Small intestine (tissue), 7 donors: ENCODE data around the gene MTHFD2L. TPM values are rescaled to one million over a fixed set of nuclear protein-coding genes. Genes with fewer than 3 reads are reported as not detected.

Source experiments
- DNase-seq, 2 donors: peaks; one replicate each; pipeline versions ENCODE4 v3.0.0 to v3.0.0-alpha.2; 2013
- FAIRE-seq: peaks from 2 replicates; lab custom pipeline; 2012; peaks lifted over from hg19 to GRCh38; lab: Jason Lieb, UNC
- H3K27ac ChIP-seq, 3 donors: one replicate each; pipeline ENCODE4 v1.5.1; 2013; ENCODE audit warnings: low read length in 2 of 3, mild to moderate bottlenecking in 2 of 3, control low read depth in 1 of 3, inconsistent platforms in 1 of 3, low read depth in 1 of 3, moderate library complexity in 1 of 3
- H3K27me3 ChIP-seq, 3 donors: one replicate each; pipeline ENCODE4 v1.6.1; 2013; ENCODE audit warnings: low read length in 3 of 3, inconsistent platforms in 1 of 3; ENCODE audit not compliant: control insufficient read depth in 3 of 3, insufficient read depth in 3 of 3
- H3K36me3 ChIP-seq, 3 donors: one replicate each; pipeline ENCODE4 v1.6.1; 2013; ENCODE audit warnings: low read length in 3 of 3, inconsistent platforms in 1 of 3, low read depth in 1 of 3, mild to moderate bottlenecking in 1 of 3, moderate library complexity in 1 of 3; ENCODE audit not compliant: control insufficient read depth in 3 of 3, insufficient read depth in 2 of 3
- H3K4me1 ChIP-seq, 3 donors: one replicate each; pipeline ENCODE4 v1.6.1; 2013; ENCODE audit warnings: low read length in 2 of 3, inconsistent platforms in 1 of 3, low read depth in 1 of 3, mild to moderate bottlenecking in 1 of 3, moderate library complexity in 1 of 3; ENCODE audit not compliant: control insufficient read depth in 3 of 3, insufficient read depth in 2 of 3
- H3K4me3 ChIP-seq, 3 donors: one replicate each; pipeline ENCODE4 v1.5.1; 2013; ENCODE audit warnings: low read length in 3 of 3, control low read depth in 1 of 3, inconsistent platforms in 1 of 3, low read depth in 1 of 3, mild to moderate bottlenecking in 1 of 3, moderate library complexity in 1 of 3
- H3K9me3 ChIP-seq, 2 donors: one replicate each; pipeline ENCODE4 v1.6.1; 2013; ENCODE audit warnings: low read depth in 1 of 2, low read length in 1 of 2; ENCODE audit not compliant: control insufficient read depth in 2 of 2, insufficient read depth in 1 of 2
- WGBS, 3 donors: extraction: QIAGEN DNeasy Blood & Tissue Kit; methylation state at CpG; one replicate each; pipeline ENCODE4 v1.1.7; 2013; 5-methylcytosine and 5-hydroxymethylcytosine counted together
- polyA plus RNA-seq, 4 donors: library from polyadenylated mRNA; stranded (reverse) in 3 of 4; unstranded in 1 of 4; fragments of 200-250 nt in 3 of 4; fragments of 120-200 nt in 1 of 4; gene quantifications; one replicate each; pipeline versions ENCODE4 v1.2.1 to v1.2.3, GENCODE V29; 2013
- donor health status: healthy with polysubstance abuse.
- donor health status: control.
- donor health status: control.
- donor health status: Bipolar disorder and iron deficiency.
- donor health status: healthy.

The MTHFD2L gene
- polyA plus RNA-seq, 4 donors = 4.1 to 14.7 (median 6.6) TPM

DNA sequence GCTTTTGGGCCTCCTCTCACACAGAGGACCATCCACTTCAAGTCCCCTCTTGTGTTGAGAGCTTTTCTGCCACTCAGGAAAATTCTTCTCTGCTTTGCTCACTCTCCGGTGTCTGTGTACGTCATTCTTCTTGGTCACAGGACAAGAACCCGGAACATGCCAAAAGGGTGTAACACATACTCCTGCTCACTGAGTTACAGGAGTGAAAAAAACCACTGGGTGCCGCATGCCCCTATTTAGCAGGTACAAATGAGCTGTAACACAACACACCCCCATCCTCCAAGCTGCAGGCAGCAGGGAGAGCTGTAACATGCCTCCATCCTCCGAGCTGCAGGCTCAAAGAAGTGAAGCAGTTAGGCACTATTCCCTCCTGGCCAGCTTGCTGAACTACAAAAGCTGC, 45.9 kb upstream of the MTHFD2L start:
- DNase-seq (peak in 1 of 2 donors; percentile 14), FAIRE-seq (no peak)
- Histone ChIP-seq H3K36me3 (no peaks in the 10 kb centered on the region), H3K4me3 (no peak overlapping the region), H3K9me3 (no peaks in the 10 kb centered on the region), H3K27ac (no peak overlapping the region), H3K4me1 (peaks cover 3 to 35% (median 10%) of the 10 kb centered on the region in 3 donors), H3K27me3 (no peaks in the 10 kb centered on the region)
- WGBS, 3 donors = 83 to 91% (median 83%) methylated on average over 5 of the region's 5 CpGs

DNA sequence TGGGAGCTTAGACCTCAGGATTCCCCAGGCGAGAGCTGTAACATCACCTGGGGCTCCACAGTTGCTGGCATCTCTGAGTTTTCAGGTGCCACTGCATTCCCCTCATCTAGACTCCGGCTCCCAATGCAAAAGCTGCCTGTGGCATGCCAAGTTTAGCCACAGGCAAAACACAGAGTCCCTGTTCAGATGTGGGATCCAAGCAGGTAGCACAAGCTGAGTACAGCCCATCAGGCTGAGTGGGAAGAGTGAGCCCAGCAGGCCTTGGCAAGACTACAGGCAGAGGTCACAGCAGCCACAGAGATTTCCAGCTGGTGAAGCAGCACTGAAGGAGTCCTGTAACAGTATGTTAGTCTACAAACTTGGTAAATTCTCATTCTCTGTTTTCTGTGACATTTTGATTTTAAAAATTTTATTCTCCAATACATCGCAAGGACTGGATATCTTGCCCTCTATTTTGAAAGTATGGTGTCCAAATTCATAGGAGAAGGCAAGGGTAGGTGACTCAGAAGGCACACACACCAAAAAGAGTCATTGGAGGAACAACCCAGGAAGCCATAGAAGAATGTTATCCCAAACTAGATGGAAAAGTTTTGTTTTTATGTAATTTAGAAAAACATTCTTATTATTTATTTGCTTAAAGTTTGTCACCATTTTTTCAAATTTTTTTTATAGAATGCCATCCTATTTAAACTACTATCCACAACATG, 45.4 kb upstream of the MTHFD2L start:
- Histone ChIP-seq H3K4me1 (peaks cover 3 to 40% (median 15%) of the 10 kb centered on the region in 3 donors), H3K36me3 (no peaks in the 10 kb centered on the region), H3K9me3 (no peaks in the 10 kb centered on the region), H3K4me3 (no peak overlapping the region), H3K27me3 (no peaks in the 10 kb centered on the region), H3K27ac (no peak overlapping the region)
- WGBS, 3 donors = 90 to 93% (median 91%) methylated on average over 3 of the region's 3 CpGs
- FAIRE-seq = no peak
- DNase-seq = no peak

DNA sequence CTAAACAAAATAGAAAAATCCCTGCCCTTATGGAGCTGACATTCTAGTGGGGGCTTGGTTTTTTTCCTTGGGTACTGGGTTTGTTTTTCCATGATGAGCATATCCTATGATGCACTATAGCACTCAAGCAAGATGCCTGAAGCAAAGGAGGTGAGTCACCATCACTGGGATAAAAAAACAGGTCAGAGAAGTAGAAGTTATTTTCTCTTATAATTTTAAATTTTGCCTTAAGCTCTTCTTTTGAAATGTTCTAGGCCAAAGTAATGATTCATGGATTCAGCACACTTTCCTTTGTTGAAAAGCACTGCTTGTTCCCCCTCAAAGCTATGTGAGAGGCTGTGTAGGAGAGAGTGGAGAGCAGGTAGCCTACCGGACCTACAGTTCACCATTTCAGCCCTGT, 43.7 kb upstream of the MTHFD2L start:
- no peak for FAIRE-seq
- no peak overlapping the region for H3K27ac ChIP-seq
- 93 to 100% (median 95%) methylated on average over 1 of the region's 1 CpG for WGBS, 3 donors

DNA sequence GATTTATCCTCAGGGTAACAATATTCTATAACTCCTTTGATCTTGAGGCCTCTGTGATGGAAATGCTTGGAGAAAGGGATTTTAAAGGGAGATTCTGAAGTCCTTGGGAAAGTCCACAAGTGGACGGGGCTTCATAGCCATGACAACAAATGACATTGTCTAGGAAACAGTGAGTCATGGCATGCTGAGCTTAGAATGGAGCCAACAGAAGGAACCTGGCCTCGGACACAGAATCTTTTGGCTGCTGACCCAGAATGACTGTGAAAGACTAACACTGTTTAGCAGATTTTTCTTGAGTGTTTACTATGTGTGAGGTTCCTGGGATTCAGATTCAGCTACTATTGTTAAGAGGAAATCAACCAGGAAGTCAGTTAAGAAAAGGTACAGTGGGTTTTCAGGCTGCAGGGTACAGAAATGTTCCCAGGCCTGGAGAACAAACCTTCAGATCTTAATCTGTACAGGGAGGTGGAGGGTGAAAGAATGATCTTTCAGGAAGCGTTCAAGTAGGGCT, 40.8 kb upstream of the MTHFD2L start:
- peak overlapping the region in 2 of 3 donors; percentile 52 to 66 for H3K27ac ChIP-seq
- no peaks in the 10 kb centered on the region for H3K27me3 ChIP-seq
- peaks cover 0 to 15% (median 5%) of the 10 kb centered on the region in 3 donors for H3K4me1 ChIP-seq
- no peak overlapping the region for H3K4me3 ChIP-seq
- 18 to 34% (median 23%) methylated on average over 3 of the region's 3 CpGs for WGBS, 3 donors
- no peak for FAIRE-seq
- H3K36me3 ChIP-seq = no peaks in the 10 kb centered on the region
- peak; percentile 53 to 79 for DNase-seq
- H3K9me3 ChIP-seq = peaks cover 0 to 3% of the 10 kb centered on the region in 2 donors

More for the DNA sequence above, 43.7 kb upstream of the MTHFD2L start:
- Histone ChIP-seq H3K9me3 (no peaks in the 10 kb centered on the region), H3K4me3 (no peak overlapping the region), H3K27me3 (no peaks in the 10 kb centered on the region), H3K4me1 (peaks cover under 1 to 27% (median 11%) of the 10 kb centered on the region in 3 donors), H3K36me3 (no peaks in the 10 kb centered on the region)
- DNase-seq = no peak

DNA sequence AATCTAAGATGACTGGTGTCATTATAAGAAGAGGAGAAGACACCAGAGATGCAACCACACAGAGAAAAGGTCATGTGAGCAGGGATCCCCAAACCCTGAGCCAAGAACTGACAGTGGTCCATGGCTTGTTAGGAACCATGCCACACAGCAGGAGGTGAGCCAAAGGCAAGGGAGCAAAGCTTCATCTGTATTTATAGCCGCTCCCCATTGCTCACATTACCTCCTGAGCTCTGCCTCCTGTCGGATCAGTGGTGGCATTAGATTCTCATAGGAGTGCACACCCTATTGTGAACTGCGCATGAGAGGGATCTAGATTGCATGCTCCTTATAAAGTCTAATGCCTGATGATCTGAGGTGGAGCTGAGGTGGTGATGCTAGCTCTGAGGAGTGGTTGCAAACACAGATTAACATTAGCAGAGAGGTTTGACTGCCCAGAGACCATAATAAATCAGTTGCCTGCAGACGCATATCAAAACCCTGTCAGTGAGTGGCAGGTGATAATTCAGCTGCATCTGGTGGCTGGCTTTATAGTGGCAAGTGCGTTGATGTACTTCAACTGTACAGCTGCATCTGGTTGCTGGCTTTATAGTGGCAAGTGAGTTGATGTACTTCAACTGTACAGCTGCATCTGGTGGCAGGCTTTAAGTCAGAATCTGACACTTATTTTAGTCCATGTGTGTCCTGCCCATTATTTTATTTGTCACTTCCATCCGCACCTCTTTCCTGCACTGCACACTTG, 39.1 kb upstream of the MTHFD2L start:
- 80 to 92% (median 83%) methylated on average over 6 of the region's 6 CpGs for WGBS, 3 donors
- no peak overlapping the region for H3K27ac ChIP-seq
- DNase-seq (no peak), FAIRE-seq (no peak)
- H3K9me3 ChIP-seq = peaks cover 0 to 7% of the 10 kb centered on the region in 2 donors
- peaks cover 0 to 15% (median 5%) of the 10 kb centered on the region in 3 donors for H3K4me1 ChIP-seq
- H3K27me3 ChIP-seq = no peaks in the 10 kb centered on the region
- H3K36me3 ChIP-seq = no peaks in the 10 kb centered on the region
- no peak overlapping the region for H3K4me3 ChIP-seq

DNA sequence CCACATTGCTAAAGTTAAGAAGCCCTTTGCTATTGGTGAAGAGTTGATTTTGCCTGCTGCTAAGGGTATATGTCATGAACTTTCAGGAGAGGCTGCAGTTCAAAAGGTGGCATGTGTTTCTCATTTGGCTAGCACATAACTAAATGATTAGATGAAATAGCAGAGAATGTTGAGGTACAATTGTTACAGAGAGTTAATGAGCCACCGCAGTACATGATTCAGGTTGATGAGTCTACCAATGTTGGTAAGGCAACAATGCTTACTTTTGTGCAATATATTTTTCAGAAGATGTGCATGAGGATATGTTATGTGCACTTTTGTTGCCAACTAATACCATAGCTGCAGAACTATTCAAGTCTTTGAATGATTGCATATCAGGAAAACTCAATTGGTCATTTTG, 37.8 kb upstream of the MTHFD2L start:
- Histone ChIP-seq H3K4me3 (no peak overlapping the region), H3K36me3 (no peaks in the 10 kb centered on the region), H3K27ac (no peak overlapping the region), H3K4me1 (peaks cover 0 to 15% (median 5%) of the 10 kb centered on the region in 3 donors), H3K9me3 (peaks cover 0 to 7% of the 10 kb centered on the region in 2 donors), H3K27me3 (no peaks in the 10 kb centered on the region)
- no peak for FAIRE-seq
- 94 to 100% (median 99%) methylated on average over 1 of the region's 1 CpG for WGBS, 3 donors
- no peak for DNase-seq

DNA sequence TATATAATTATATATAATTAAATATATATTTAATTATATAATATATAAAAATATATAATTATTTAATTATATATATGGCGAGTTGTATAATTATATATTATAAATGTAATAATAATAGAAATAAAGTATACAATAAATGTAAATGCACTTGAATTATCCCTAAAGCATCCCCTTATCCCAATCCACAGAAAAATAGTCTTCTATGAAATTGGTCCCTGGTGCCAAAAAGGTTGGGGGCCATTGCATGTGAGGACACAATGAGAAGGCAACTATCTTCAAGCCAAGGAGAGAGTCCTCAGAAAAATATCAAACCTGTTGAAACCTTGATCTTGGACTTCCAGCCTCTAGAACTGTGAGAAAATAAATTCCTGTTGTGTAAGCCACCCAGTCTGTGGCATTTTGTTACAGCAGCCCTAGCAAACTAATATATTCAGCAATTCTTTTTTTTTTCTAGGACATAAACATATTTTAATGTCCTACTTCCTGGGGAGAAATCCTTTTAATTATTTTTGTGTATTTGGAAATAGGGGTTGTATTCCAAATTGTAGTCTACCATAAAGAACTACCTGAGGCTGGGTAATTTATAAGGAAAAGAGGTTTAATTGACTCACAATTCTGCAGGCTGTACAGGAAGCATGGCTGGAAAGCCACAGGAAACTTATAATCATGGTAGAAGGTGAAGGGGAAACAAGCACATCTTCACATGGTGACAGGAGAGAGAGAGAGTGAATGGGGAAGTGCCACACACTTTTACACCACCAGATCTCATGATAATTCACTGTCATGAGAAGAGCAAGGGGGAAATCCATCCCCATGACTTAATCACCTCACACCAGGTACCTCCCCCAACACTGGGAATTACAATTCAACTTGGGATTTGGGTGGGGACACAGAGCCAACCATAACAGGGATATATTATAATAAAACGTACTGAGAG, 36.0 kb upstream of the MTHFD2L start:
- Histone ChIP-seq H3K4me3 (no peak overlapping the region), H3K27ac (no peak overlapping the region), H3K4me1 (peaks cover 0 to 8% (median 5%) of the 10 kb centered on the region in 3 donors), H3K36me3 (no peaks in the 10 kb centered on the region), H3K27me3 (no peaks in the 10 kb centered on the region), H3K9me3 (peaks cover 0 to 7% of the 10 kb centered on the region in 2 donors)
- WGBS, 3 donors = 74 to 86% (median 78%) methylated on average over 2 of the region's 2 CpGs
- FAIRE-seq (peak; percentile 73), DNase-seq (no peak)
